ENCODE data around the gene SZRD1.

SZRD1 gene

DNA sequence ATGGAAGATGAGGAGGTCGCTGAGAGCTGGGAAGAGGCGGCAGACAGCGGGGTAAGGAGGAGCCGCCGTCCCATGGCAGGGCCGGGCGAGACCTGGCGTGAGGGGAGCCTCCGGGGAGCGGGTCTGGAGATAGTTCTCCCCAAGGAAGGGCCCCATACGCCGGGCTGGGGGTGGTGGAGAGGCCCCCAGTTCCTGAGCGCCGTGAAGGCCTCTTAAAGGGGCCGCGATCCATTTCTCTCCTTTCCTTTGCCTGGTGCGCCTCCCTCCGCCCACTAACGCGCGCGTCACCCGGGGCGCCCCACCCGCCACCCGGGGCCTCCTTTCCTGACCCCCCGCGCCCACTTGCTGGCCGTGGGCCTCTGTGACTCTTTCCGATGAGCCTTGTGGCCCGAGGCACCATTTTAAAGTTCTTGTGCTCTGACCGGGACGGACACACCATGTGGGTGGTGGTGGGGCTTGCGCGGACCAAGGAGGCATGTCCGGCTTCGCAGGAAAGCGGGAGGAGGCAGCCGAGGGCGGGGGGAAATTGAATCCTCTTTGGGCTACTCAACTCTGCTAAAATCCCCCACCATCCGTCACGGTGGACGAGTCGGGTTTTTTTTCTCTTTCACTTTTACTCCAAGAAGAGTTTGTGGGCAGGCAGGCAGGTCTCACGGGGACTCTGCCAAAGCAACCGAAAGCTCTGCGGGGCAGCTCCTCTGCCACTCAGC is 371 bp downstream of the SZRD1 start:
- DNase-seq (ENCODE audit: low spot score) = peak; percentile 77

DNA sequence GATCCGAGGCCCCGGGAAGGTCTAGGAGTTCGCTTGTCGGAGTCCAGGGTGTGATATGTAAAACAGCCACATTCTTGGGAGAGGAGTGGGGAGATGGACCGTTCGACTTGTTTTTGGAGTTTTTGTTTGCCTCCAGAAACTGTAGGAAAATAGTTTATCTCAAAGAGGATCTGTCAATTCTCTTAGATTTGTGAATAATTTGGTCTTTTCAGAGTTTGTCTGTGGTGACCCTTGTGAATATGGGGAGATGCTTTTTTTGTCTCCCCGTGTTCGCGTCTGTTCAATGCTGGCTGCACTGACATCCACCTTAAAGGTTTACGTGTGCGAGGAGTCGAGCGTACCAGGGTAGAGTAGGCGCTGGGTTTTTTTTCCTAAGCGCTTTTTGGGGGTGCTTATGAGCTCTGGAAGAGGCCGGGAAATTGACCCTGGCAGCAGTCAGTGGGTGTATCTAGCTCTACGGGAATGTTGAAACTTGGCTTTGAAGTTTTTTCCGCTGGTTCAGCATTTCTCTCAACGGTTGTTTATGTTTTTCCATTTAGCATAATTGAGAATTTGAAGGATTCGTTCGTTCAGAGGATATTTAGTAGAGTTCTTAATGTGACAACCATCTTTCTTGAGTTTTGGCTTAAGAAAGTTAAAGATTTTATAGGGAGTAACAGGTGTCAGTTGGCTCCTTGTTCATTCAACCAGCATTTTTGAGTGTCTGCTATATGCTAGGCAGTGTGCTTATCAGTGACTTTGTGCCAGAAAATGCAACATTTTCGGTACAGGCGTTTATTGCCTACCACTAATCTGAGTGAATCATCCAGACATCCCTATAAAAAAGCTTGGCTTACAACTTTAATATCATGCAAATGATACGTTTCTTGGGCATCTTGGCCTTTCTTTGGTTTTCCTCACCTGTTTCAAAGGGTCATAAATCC is 1.2 kb downstream of the SZRD1 start:
- DNase-seq (ENCODE audit: low spot score) = peak; percentile 67

DNA sequence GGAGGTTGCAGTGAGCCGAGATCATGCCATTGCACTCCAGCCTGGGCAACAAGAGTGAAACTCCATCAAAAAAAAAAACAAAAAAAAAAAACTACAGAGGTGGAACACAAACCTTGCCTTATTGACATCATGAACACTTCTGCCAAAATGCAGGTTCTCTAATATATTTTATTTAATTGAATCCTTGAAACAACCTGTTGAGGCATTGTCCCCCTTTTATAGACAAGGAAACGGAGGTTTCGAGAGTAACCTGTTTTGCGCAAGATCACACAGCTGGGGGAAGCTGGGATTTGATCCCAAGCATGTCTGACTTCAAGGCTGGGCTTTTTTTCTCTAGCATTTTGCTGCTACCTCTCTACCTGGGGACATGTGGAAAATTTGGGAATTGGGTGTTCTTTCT is 2.8 kb downstream of the SZRD1 start:
- no peak for DNase-seq (ENCODE audit: low spot score)

DNA sequence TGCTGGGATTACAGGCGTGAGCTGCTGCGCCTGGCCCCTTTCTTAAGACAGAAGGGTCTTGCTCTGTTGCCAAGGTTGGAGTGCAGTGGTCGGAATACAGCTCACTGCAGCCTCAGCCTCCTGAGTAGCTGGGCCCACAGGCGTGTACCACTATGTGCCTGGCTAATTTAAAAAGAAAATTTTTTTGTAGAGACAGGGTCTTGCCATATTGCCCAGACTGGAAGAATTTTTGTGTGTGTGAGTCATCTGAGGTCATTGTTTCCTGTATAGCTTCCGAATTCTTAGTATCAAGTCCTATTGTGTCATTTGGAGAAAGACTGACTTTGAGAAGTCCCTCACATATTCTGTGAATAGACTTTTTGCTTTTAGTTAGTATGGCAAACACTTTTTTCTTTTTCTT is 4.7 kb downstream of the SZRD1 start:
- no peak for DNase-seq (ENCODE audit: low spot score)

DNA sequence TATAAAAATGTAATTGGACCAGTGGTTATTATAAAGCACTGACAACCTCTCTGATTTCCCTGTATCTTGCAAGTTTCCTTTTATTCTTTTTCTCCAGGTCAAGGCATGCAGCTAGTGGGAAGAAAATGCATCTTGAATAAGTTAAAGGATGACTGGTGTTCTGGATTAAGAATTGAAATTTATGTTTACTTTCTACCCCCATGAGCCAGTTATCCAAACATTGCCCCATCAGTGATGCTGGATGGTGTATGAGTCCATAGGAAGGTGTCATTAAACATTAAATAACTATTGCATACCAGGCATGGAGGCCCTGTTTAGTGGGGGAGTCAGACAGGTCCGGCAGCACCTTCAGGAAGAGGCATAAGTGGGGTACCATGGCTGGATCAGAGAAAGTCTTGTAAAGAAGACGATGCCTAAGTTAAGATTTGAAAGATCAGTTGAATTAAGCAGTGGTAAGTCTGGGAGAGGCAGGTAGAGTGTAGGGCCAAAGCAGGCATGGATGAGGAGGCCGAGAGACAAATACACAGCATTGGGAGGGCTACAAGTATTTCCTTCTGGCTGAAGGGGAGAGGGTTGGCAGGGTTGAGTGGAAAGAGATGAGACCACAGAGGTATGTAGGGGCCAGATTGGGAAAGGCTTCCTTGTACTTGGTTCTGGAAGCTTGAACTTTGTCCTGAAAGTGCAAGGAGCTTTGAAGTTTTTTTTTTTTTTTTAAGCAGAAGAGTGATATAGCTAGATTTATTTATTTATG is 5.7 kb downstream of the SZRD1 start:
- no peak for DNase-seq (ENCODE audit: low spot score)

DNA sequence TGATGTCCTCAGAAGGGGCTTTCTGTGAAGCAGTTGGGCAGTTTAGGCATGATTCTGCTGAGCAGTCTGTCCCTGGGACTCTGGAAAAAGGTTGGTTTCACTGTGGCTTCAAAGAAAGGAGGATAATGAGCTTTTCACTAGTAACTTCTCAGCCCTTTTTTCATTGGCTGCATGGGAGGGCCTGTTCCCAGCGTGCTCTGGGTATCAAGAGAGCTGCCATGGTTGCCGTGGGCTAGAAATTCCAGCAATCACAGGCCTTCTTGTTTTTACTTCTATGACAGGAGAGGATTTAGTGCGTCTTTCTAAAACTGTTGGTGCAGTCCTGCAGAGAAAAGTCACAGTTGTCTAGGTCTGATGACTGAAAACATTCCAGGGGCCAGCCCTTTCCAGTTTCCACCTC is 7.2 kb downstream of the SZRD1 start:
- DNase-seq (ENCODE audit: low spot score) = no peak

DNA sequence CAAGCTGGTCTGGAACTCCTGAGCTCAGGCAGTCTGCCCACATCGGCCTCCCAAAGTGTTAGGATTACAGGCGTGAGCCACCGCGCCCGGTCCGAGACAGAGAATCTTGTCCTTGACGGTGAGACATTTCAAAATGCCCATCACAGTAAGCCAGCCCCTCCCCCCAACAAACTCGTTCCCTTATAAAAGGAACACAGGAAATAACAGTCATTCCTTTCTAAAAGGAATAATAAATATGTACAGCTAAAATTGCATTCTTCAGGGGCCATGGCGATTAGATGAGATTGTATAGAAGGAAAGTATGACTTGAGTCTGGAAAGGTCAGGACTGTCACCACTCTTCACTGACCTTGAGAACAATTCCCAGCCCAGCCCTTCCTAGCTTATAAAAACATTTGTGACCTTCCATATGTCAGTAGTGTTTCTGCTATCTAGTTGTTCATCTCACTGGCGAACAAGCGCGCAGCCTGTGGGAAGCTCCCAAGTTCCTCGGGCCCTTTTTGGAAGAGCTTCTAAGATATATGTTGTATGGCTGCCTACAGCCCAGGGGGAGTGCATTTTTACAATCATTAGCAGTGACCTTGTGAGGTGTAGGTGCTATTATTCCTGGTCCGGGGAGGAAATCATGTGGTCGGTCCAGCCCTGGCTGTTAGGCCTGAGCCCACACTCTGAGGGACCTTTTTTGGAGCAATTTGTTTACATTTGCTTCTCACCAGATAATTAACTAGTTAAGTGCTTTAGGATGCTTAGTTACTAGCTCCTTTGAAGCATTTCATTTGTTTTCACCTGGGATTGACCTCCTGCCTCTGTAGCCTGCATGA is 8.7 kb downstream of the SZRD1 start:
- no peak for DNase-seq (ENCODE audit: low spot score)

DNA sequence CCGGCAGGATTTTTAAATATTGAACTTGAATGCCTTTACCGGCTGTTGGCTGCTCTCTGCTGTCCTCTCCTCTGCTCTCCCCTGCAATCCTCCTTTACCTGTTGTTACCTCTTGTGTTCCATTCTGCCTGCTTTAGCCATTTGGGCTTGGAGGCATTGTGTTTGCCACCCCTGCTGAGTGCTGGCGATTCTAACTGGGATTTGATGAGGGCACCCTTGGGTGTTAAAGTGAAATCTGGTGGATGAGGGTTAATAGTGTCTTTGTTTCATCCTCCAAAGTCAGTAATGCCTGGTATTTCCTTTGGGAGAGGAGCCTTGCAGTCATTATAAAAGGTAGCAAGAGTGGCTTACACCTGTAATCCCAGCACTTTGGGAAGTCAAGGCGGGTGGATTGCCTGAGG is 9.9 kb downstream of the SZRD1 start:
- DNase-seq (ENCODE audit: low spot score) = no peak

DNA sequence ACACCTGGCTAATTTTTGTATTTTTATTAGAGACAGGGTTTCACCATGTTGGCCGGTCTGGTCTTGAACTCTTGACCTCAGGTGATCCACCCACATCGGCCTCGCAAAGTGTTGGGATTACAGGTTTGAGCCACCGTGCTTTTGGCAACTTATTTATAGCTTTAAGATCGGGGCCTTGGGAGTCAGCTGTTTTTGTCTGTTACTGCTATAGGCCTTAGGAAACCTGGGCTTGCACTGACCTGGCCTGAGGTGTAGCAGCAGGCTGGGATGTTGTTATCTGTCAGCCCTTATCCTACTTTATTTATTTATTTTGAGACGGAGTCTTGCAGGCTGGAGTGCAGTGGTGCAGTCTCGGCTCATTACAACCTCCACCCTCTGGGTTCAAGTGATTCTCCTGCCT is 11.4 kb downstream of the SZRD1 start:
- DNase-seq (ENCODE audit: low spot score) = no peak

DNA sequence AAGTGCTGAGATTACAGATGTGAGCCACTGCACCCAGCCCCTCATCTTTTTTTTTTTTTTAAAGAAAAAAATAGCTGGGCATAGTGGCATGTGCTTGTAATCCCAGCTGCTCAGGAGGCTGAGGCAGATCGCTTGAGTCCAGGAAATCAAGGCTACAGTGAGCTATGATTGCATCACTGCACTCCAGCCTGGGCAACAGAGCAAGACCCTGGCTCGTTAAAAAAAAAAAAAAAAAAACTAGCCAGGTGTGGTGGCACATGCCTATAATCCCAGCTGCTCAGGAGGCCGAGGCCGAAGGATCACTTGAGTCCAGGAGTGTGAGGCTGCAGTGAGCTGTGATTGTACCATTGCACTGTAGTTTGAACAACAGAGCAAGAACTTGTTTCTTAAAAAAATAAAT is 13.8 kb downstream of the SZRD1 start:
- DNase-seq (ENCODE audit: low spot score) = no peak

DNA sequence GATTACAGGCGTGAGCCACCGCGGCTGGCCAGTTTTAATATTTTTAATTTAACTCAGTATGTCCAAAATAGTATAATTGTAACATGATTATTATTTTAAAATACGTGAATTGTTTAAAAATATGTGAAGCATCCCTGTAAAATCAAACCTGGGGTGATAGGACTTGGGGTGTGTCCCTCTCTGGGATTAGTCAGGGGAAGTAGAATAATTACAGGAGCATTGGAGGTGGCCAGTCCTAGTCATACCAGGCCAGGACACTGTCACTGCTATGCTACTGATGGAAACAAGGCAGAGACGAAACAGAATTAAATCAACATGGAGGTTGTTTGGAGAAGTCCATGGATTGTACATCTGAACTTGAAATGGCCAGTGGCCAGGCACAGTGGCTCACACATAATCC is 16.8 kb downstream of the SZRD1 start:
- no peak for DNase-seq (ENCODE audit: low spot score)

DNA sequence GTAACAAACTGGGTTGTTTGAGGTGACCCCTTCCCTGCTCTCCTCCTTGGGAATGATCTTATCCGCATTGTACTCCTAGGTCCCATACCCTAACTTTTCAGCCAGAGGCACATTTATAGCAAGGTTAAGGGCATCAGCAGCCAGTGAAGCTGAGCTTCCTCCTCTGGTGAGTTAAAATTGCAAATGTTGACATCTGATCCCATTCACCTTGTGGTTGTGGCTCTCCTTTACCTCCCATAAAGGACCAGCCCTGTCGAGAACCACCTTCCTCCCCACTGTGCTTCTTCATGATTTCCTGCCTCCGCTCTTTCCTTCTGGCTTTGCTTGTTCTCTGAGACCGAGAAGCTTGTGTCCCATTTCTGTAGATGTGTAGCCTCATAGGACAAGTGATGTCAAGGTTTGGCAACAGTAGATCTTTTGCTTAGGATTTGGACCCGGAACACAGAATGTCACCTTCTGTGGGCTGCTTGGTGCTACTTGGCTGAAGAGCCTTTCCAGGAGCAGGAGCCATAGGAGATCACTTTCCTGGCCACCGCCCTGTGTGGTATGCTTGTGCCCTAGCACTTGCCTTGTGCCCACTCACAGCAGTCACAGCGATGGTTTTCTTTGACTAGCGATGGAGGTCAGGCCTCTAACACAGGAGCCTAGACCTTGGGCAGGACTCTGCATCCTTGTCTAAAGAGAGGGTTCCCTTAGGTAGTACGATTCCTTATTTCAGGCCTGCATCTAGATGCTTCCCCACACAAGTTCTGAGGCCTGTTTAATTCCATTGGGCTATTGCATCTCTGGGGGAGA is 18.8 kb downstream of the SZRD1 start:
- DNase-seq (ENCODE audit: low spot score) = no peak

DNA sequence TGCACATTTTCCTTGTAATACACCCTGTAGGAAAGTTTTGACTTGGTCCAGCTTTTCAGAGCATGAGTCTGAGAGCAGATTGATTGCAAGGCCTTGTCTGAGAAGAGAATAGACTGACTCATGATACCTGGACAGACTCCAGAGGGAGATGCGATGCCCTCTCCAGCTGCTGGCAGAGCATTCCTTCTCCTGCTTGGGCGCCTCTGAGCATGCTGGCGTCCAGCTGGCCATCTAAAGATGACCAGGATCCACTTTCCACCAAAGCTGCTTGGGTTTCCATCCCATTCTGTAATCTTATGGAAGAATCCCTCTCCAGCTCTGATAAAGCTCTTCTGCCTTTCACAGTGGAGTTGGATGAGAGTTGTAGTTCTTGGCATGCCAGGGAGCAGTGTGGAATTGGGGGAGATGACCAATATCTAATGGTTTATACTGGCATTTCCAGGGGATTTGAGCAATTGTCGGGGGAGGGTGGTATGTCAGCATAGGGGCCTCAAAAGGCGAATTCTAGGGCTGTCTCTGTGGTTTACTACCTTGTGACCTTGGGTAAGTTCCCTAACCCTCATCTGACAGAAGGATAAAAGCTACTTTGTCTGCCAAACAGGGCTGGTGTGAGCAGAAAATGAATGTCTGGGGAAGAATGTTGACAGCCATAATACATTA is 19.5 kb downstream of the SZRD1 start:
- DNase-seq (ENCODE audit: low spot score) = no peak

DNA sequence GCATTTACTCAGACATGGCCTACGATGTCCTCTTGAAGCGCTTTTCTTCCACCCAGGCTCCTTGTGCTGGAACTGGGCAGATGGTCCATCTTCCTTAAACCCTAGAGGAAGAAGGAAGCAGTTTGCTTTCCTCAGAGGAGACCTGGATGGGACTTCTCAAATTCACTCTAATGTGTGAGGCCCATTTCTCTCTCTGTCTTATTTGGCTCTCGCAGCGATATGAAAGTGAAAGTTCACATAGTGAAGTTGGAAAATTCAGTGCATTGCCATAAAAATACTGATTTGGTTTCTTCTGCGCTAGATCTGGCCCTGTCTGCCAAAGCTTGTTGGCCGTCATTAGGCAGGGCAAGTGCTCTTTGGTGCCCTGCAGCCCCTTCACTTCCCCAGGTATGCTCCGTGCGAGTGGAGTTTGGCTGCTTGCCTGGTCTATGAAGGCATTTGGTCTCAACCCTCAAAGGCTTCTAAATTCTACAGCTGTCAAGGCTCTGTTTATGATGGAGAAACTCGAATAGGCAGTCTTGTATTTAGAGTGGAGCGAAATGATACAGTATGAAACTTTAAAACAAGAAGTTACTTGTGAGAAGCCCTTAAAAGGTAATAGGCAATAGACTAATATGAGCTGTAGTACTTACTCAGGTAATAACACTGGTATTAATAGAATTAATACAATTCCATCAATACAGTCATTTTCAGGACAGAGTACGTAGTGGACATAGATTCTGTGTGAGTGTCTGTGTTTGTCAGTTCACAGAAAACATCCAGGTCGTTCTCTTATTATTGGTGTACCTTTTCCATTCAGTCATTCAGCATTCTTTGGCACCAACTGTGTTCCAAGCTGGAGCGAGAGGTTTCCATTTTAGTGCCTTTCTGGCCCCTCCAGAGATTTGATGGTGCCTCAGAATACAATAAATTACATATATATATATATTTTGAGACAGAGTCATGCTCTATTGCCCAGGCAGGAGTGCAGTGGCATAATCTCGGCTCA is 20.5 kb downstream of the SZRD1 start:
- no peak for DNase-seq (ENCODE audit: low spot score)

DNA sequence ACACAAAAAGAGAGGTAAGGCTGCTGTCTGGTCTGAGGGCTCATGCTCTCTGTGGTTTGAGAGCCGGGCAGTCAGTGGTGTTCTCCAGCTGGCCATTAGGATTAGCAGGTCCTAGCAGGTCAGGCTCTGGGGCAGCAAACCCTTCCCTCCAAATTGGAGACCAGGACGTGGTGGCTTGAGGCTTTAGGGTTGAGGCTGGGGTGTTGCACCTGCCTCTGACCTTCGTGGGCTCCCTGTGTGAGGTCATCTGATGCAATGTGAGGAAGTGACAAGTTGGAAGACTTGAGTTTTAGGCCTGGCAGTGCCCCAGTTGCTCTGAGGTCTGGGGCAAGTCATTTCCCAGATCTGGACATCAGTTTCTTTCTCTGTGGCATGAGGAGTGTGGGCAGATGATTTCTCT is 24.4 kb downstream of the SZRD1 start:
- no peak for DNase-seq (ENCODE audit: low spot score)

DNA sequence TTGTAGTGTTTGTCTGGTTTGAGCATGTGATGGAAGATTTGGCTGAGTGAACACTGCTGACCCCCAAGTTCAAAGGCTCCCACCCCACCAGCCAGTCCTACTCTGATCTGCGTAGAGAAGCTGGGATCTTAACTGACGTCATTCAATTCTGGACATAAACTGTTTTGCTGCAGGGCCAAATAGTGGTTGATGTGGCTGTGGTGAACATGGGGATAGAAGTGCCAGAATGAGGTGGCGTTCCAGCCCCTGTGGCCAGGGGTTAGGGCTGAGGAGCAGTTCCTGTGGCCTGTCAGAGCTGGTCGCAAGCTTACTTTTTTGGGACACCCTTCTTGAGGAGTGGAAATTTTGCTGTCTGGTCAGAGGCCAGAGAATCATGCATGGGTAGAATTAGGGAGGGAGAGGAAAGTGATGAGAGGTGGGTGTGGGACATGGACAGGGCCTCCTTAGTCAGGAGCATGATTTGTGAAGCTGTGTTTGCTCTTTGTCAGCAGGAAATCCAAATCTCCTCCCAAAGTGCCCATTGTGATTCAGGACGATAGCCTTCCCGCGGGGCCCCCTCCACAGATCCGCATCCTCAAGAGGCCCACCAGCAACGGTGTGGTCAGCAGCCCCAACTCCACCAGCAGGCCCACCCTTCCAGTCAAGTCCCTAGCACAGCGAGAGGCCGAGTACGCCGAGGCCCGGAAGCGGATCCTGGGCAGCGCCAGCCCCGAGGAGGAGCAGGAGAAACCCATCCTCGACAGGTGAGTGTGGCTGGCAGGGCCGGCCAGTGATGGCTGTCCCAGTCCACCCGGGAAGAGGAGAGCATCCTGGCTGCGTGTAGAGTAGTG is 25.9 kb downstream of the SZRD1 start:
- DNase-seq (ENCODE audit: low spot score) = no peak

DNA sequence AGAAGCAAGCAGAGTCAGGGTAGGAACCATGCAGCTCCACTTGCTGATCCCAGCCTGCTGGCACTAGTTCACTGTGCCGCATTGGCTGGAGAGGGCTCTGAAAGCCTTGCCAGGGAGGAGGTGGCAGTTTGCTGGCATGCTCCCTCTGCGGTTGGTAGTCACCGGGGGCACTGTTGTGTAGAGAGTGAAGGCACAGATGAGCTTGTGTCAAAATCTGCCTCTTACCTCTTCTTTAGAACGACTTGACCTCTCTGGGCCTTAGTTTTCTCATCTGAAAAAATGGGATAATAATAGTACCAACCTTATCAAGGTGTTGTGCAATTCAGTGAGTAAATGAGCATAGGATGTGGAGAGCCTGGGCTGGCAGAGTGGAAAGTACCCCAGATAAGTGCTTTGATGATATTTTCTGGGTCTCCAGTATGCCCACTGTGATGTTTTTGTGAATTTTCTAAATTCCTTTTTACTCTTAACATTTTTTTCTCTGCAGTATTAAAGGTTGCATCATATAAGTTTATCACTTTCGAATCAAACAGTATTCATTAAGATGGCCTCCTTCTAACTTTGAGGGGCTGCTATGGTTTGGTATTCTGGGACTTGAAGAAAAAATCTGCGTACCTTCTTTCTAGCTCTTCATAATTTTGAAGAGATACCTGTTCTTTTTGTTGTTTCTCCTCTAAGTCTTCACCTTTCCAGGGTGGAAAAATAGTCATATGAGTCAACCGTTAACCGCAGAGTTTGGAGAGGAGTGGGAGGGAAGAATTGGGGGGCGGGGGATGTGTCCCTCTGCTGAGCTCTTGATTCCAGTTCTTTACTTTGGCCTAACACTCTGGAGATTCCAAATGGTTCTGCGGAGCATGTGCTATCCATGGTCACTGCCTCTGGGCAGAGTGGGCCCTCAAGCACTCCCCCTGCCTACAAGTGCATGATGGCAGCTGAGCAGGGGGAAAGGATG is 26.8 kb downstream of the SZRD1 start:
- no peak for DNase-seq (ENCODE audit: low spot score)
